ENCODE data around the gene BABAM2.

The BABAM2 gene

DNA sequence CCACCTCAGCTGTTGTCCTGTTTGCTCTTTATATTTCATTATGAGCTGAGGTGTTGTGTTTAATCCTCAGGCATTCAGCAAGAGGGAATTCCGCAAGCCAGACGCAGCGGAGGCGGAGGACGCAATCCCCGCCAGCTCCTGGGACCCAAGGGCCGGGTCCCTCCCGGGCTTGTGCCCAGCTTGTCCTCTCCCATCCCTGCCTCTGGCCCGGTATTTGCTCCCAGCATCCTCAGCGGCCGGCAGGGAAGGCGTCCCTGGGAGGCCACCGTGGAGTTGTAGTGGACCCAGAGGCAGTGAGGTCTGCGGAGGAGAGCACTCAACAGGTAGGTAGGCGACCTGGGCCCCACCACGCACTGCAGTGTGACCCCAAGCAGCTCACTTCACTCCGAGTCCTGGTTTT is 459.7 kb downstream of the BABAM2 start:
- H3K4me1 ChIP-seq = peaks cover under 1% of the 10 kb centered on the region
- no peaks in the 10 kb centered on the region for H3K9me3 ChIP-seq (ENCODE audit: control insufficient read depth, low read length)
- H3K79me2 ChIP-seq = no peaks in the 10 kb centered on the region
- H3K9ac ChIP-seq = no peak overlapping the region
- H2AFZ ChIP-seq = no peak overlapping the region
- no peak overlapping the region for H3K4me3 ChIP-seq (ENCODE audit: low read depth, low read length)
- H3K27ac ChIP-seq = no peak overlapping the region
- H3K27me3 ChIP-seq (ENCODE audit: control insufficient read depth, insufficient read depth, low read length) = no peaks in the 10 kb centered on the region
- no peak for TF ChIP-seq CTCF (IDR thresholded peaks at IDR 0.05)
- no peaks in the 10 kb centered on the region for H3K36me3 ChIP-seq (ENCODE audit: control insufficient read depth, insufficient read depth, low read length)
- H3K4me2 ChIP-seq (ENCODE audit: low read length) = no peak overlapping the region

GRCh38 chr2:28350791-28351285 is 460.3 kb downstream of the BABAM2 start:
- Histone ChIP-seq H3K9me3 (ENCODE audit: control insufficient read depth, low read length) (no peaks in the 10 kb centered on the region), H3K4me1 (peaks cover 7% of the 10 kb centered on the region), H3K4me3 (ENCODE audit: low read depth, low read length) (no peak overlapping the region), H3K27me3 (ENCODE audit: control insufficient read depth, insufficient read depth, low read length) (no peaks in the 10 kb centered on the region), H3K9ac (no peak overlapping the region), H2AFZ (no peak overlapping the region), H3K4me2 (ENCODE audit: low read length) (no peak overlapping the region), H3K79me2 (no peaks in the 10 kb centered on the region), H3K36me3 (ENCODE audit: control insufficient read depth, insufficient read depth, low read length) (no peaks in the 10 kb centered on the region), H3K27ac (no peak overlapping the region)
- no peak for TF ChIP-seq CTCF (IDR thresholded peaks at IDR 0.05)

GRCh38 chr2:28351621-28352020 is 461.1 kb downstream of the BABAM2 start:
- Histone ChIP-seq H3K27me3 (ENCODE audit: control insufficient read depth, insufficient read depth, low read length) (no peaks in the 10 kb centered on the region), H3K4me1 (peaks cover 14% of the 10 kb centered on the region), H3K9me3 (ENCODE audit: control insufficient read depth, low read length) (no peaks in the 10 kb centered on the region), H3K4me2 (ENCODE audit: low read length) (no peak overlapping the region), H3K36me3 (ENCODE audit: control insufficient read depth, insufficient read depth, low read length) (no peaks in the 10 kb centered on the region), H3K27ac (no peak overlapping the region), H3K4me3 (ENCODE audit: low read depth, low read length) (no peak overlapping the region), H3K9ac (no peak overlapping the region), H3K79me2 (no peaks in the 10 kb centered on the region), H2AFZ (no peak overlapping the region)
- TF ChIP-seq CTCF (IDR thresholded peaks at IDR 0.05) = no peak

- TF ChIP-seq CTCF (IDR thresholded peaks at IDR 0.05) = no peak
- no peaks in the 10 kb centered on the region for H3K79me2 ChIP-seq
- no peaks in the 10 kb centered on the region for H3K27me3 ChIP-seq (ENCODE audit: control insufficient read depth, insufficient read depth, low read length)
- H3K9ac ChIP-seq = no peak overlapping the region
- H3K4me3 ChIP-seq (ENCODE audit: low read depth, low read length) = no peak overlapping the region
- H3K4me1 ChIP-seq = peaks cover 15% of the 10 kb centered on the region
- no peaks in the 10 kb centered on the region for H3K9me3 ChIP-seq (ENCODE audit: control insufficient read depth, low read length)
- H3K4me2 ChIP-seq (ENCODE audit: low read length) = no peak overlapping the region
- no peaks in the 10 kb centered on the region for H3K36me3 ChIP-seq (ENCODE audit: control insufficient read depth, insufficient read depth, low read length)
- no peak overlapping the region for H2AFZ ChIP-seq
- H3K27ac ChIP-seq = no peak overlapping the region
Measured at GRCh38 chr2:28352104-28352503, 461.6 kb downstream of the BABAM2 start.

GRCh38 chr2:28352610-28353195 is 462.2 kb downstream of the BABAM2 start:
- no peak overlapping the region for H3K9ac ChIP-seq
- no peak overlapping the region for H3K4me3 ChIP-seq (ENCODE audit: low read depth, low read length)
- H2AFZ ChIP-seq = no peak overlapping the region
- peaks cover 15% of the 10 kb centered on the region for H3K4me1 ChIP-seq
- H3K4me2 ChIP-seq (ENCODE audit: low read length) = no peak overlapping the region
- H3K36me3 ChIP-seq (ENCODE audit: control insufficient read depth, insufficient read depth, low read length) = no peaks in the 10 kb centered on the region
- no peaks in the 10 kb centered on the region for H3K79me2 ChIP-seq
- no peak overlapping the region for H3K27ac ChIP-seq
- no peaks in the 10 kb centered on the region for H3K27me3 ChIP-seq (ENCODE audit: control insufficient read depth, insufficient read depth, low read length)
- no peak for TF ChIP-seq CTCF (IDR thresholded peaks at IDR 0.05)
- no peaks in the 10 kb centered on the region for H3K9me3 ChIP-seq (ENCODE audit: control insufficient read depth, low read length)

Data from parathyroid adenoma (tissue), 2 donors.